Aorta (tissue), 5 donors: ENCODE results near the gene MYBPC3. TPM values are rescaled to one million over a fixed set of nuclear protein-coding genes. Genes with fewer than 3 reads are reported as not detected.

Source experiments
- ATAC-seq: fragments of 200-7000 bp; cut with Tn5 transposase; one replicate; pipeline ENCODE4 v1.9.1; 2022; ENCODE audit warnings: moderate library complexity; ENCODE audit not compliant: low FRiP score
- DNase-seq, 2 donors: peaks; one replicate each; pipeline ENCODE4 v3.0.0-alpha.2; 2020
- H3K27ac ChIP-seq, 2 donors: one replicate each; pipeline ENCODE4 v1.5.1; 2013; ENCODE audit warnings: low read length in 2 of 2, mild to moderate bottlenecking in 2 of 2, moderate library complexity in 2 of 2, control low read depth in 1 of 2, inconsistent platforms in 1 of 2, low read depth in 1 of 2
- H3K27me3 ChIP-seq, 2 donors: one replicate each; pipeline ENCODE4 v1.6.1; 2013; ENCODE audit warnings: control low read depth in 1 of 2, low read length in 1 of 2, mild to moderate bottlenecking in 1 of 2, moderate library complexity in 1 of 2; ENCODE audit not compliant: insufficient read depth in 2 of 2, control insufficient read depth in 1 of 2
- H3K36me3 ChIP-seq, 2 donors: one replicate each; pipeline ENCODE4 v1.6.1; 2013; ENCODE audit warnings: control low read depth in 1 of 2, low read length in 1 of 2, mild to moderate bottlenecking in 1 of 2; ENCODE audit not compliant: insufficient read depth in 2 of 2, control insufficient read depth in 1 of 2
- H3K4me1 ChIP-seq, 2 donors: one replicate each; pipeline ENCODE4 v1.6.1; 2013; ENCODE audit warnings: low read length in 2 of 2, control low read depth in 1 of 2, mild to moderate bottlenecking in 1 of 2, moderate library complexity in 1 of 2; ENCODE audit not compliant: insufficient read depth in 2 of 2, control insufficient read depth in 1 of 2
- H3K4me3 ChIP-seq, 2 donors: one replicate each; pipeline ENCODE4 v1.5.1; 2013; ENCODE audit warnings: low read length in 2 of 2, control low read depth in 1 of 2, mild to moderate bottlenecking in 1 of 2
- H3K9me3 ChIP-seq: one replicate; pipeline ENCODE4 v1.6.1; 2013; ENCODE audit warnings: mild to moderate bottlenecking, low read length; ENCODE audit not compliant: control insufficient read depth
- WGBS, 2 donors: extraction: QIAGEN DNeasy Blood & Tissue Kit; methylation state at CpG; one replicate each; pipeline ENCODE4 v1.1.7; 2013; 5-methylcytosine and 5-hydroxymethylcytosine counted together
- intact Hi-C, 2 donors: fragments of 100-400 bp; cut with DNase I; formaldehyde crosslinking; loops; one replicate each; pipeline versions ENCODE4 v1.14.2 to v1.15.0; 2022
- polyA plus RNA-seq, 2 donors: library from polyadenylated mRNA; stranded (reverse); fragments of 200-250 nt; gene quantifications; one replicate each; pipeline ENCODE4 v1.2.3, GENCODE V29; 2013
- total RNA-seq, 2 donors: library from RNA; stranded (reverse); fragmentation: NEBNext Ultra II Directional; extraction: Animal tissue kit (Norgen Biotek cat#: 25700); gene quantifications; one replicate each; pipeline ENCODE4 v1.2.1, GENCODE V29; 2021
- donor health status: healthy with polysubstance abuse.
- donor health status: Bipolar disorder and iron deficiency.
- donor health status: DM: no; HTN: no; CAD: no.
- donor health status: DM: no; HTN: no; CAD: no.
- donor health status: DM: yes; HTN: yes; CAD: no.

MYBPC3 gene
- total and polyA plus RNA-seq, 4 donors: 0.03 to 1.9 (median 0.29) TPM

DNA sequence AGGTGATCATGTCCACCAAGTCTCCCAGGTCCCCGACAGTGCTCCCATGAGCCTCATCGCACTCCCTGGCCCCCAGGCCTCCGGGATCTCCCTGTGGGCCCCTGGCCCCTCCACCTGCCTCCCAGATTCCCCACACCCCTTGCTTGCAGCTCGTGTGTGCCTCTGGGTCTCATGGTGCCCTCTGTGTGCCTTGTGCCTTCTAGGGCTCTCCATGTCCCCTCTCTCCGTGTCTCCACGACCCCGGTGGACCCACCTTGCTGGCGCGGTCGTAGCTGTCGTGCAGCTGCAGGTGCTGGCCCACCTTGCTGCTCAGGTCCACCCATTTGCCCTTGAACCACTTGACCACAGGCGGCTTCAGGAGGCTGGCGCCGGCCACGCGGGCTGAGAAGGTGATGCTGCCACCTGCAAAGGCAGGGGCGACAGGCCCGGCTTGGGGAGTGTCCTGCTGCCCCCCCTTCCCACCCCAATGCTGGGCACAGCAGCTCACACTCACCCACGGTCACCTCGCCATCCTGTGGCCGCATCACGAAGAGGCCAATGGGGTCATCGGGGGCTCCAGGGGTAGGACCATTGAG is 2.9 kb downstream of the MYBPC3 start:
- DNase-seq: no peak
- H3K4me1 ChIP-seq: no peaks in the 10 kb centered on the region
- whole genome bisulfite sequencing, 2 donors: 94 to 95% methylated on average over 22 to 23 of the region's 23 CpGs
- ATAC-seq: no peak
- H3K27ac ChIP-seq: no peak overlapping the region
- intact Hi-C loops: loop anchor here (10.0 kb wide), 2 partner anchors 95 to 465 kb away; partner anchors contain the start of gene NR1H3 (in 1 of the 2)
- H3K36me3 ChIP-seq: no peaks in the 10 kb centered on the region
- H3K4me3 ChIP-seq: no peak overlapping the region
- H3K27me3 ChIP-seq: no peaks in the 10 kb centered on the region
- H3K9me3 ChIP-seq: no peaks in the 10 kb centered on the region

DNA sequence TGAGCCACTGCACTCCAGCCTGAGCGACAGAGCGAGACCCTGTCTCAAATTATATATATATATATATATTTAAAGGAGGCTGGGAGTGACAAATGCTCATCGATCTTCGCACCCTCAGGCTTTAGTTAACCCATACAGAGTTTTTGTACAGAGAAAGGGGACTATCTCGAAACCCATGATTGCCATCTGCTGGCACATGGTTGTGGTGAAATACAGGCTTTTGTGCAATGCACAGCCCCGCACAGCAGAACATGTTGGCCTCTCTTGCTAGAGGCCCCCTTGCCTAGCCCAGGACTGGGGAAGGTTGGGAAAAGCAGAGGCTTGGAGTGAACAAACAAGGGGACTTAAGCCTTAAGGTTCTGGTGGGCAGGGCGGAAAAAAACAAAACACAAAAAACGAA is 3.6 kb downstream of the MYBPC3 start:
- ATAC-seq (no peak), DNase-seq (no peak)
- Histone ChIP-seq H3K27ac (no peak overlapping the region), H3K27me3 (no peaks in the 10 kb centered on the region), H3K36me3 (no peaks in the 10 kb centered on the region), H3K4me1 (no peaks in the 10 kb centered on the region), H3K4me3 (no peak overlapping the region), H3K9me3 (no peaks in the 10 kb centered on the region)
- WGBS, 2 donors: 84 to 85% methylated on average over 8 of the region's 8 CpGs
- intact Hi-C loops: no loop called here

DNA sequence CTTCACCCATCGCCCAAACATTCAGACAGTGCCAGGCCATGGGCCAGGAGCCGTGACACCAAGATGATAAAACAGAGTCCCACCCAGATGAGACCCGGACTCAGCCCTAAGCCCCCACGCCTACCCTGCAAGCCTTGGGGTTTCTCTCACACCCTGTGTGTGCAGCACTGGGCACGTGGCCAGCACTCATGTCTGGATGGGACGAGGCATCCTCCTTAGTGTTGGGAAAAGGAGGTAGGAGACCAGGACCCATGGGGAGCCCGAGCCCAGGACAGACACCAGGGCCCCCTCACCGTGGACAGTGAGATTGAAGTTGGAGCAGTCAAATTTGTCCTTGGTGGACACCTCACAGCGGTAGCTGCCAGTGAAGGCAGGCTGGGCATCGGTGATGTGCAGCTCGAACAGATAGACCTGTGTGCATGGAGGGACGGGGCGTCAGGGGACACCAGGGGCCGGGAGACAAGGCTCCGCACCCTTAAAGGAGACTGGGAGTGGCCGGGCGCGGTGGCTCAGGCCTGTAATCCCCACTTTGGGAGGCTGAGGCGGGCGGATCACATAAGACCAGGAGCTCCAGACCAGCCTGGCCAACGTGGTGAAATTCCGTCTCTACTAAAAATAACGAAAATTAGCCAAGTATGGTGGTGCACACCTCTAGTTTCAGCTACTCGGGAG is 4.2 kb downstream of the MYBPC3 start:
- Histone ChIP-seq H3K9me3 (no peaks in the 10 kb centered on the region), H3K27ac (no peak overlapping the region), H3K27me3 (no peaks in the 10 kb centered on the region), H3K4me3 (no peak overlapping the region), H3K36me3 (no peaks in the 10 kb centered on the region), H3K4me1 (no peaks in the 10 kb centered on the region)
- ATAC-seq: no peak
- WGBS, 2 donors: 84 to 88% methylated on average over 23 to 24 of the region's 24 CpGs
- DNase-seq: no peak
- intact Hi-C loops: no loop called here

DNA sequence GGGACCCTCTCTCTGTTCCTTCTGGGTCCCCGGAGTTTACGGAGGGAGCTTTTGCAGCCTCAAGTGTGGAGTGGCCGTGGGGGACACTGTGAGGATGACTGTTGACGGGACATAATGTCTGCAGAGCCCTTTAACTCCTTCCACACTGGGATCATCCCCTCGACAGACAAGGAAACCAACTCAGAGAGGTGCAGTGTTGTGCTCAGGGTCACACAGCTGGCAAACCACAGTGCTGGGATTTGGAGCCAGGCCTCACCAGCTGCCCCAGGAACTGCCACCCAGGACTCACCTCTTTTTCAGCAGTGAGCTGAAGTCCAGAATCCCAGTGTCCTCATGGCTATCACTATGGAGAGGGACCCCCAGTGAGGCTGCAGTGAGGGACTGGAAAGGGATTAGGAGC is 5.4 kb downstream of the MYBPC3 start:
- Histone ChIP-seq H3K9me3 (no peaks in the 10 kb centered on the region), H3K36me3 (no peaks in the 10 kb centered on the region), H3K27me3 (no peaks in the 10 kb centered on the region), H3K4me1 (no peaks in the 10 kb centered on the region), H3K4me3 (no peak overlapping the region), H3K27ac (no peak overlapping the region)
- no peak for ATAC-seq
- WGBS, 2 donors: 80% methylated on average over 5 of the region's 5 CpGs
- no peak for DNase-seq
- intact Hi-C loops: no loop called here

DNA sequence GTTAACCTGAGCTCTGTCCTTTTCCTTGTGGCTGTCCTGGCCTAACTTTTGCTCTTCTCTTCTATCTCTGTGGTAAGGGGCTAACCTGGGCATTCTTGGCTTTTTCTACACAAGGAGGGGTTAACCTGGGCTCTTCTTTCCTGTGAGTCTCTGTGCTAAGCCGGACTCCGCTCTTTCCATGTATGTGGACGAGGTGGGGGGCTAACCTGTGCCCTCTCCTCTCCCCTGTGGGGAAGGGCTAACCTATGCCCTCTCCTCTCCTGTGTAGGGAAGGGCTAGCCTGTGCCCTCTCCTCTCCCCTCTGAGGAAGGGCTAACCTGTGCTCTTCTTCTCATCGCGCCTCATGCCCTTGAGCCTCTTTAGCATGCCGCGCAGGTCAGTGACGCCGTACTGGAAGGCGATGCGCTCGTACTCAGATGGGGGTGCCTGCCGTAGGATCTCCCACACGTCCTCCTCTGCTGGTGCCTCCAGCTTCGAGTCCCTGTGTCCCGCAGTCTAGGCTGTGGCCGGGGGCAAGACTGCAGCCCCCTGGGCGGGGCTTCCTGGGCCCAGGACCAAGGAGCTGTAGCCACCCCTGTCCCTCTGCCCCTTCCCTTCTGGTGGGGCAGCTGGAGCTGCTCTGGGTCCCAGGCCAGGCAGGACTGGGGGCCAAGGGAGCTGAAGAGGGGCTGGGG is 6.5 kb downstream of the MYBPC3 start:
- intact Hi-C loops: no loop called here
- Histone ChIP-seq H3K9me3 (no peaks in the 10 kb centered on the region), H3K27me3 (no peaks in the 10 kb centered on the region), H3K4me1 (no peaks in the 10 kb centered on the region), H3K27ac (no peak overlapping the region), H3K4me3 (no peak overlapping the region), H3K36me3 (no peaks in the 10 kb centered on the region)
- ATAC-seq (no peak), DNase-seq (peak in 1 of 2 donors; percentile 14)
- 85 to 86% methylated on average over 18 of the region's 18 CpGs for WGBS, 2 donors

DNA sequence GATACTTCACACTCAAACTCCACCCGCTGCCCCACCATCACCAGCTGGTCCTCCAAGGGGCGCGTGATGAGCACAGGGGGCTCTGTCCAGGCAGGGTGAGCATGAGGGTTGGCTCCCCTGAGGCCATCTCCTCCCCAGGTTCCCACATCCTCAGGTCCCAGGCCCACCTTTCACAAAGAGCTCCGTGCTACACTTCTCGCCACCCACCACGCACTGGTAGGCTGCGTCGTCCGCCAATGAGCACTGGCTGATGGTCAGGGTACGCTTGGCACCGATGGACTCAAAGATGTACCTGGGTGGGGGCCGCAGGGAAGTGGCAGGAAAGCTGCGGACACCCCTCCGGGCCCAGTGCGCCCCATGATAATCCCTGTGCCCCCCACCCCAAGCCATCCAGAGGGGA is 9.6 kb downstream of the MYBPC3 start:
- Histone ChIP-seq H3K27ac (no peak overlapping the region), H3K4me1 (no peaks in the 10 kb centered on the region), H3K27me3 (no peaks in the 10 kb centered on the region), H3K9me3 (no peaks in the 10 kb centered on the region), H3K4me3 (no peak overlapping the region), H3K36me3 (no peaks in the 10 kb centered on the region)
- DNase-seq: peak in 1 of 2 donors; percentile 17
- 96% methylated on average over 15 of the region's 15 CpGs for WGBS, 2 donors
- intact Hi-C loops: no loop called here
- ATAC-seq: no peak

DNA sequence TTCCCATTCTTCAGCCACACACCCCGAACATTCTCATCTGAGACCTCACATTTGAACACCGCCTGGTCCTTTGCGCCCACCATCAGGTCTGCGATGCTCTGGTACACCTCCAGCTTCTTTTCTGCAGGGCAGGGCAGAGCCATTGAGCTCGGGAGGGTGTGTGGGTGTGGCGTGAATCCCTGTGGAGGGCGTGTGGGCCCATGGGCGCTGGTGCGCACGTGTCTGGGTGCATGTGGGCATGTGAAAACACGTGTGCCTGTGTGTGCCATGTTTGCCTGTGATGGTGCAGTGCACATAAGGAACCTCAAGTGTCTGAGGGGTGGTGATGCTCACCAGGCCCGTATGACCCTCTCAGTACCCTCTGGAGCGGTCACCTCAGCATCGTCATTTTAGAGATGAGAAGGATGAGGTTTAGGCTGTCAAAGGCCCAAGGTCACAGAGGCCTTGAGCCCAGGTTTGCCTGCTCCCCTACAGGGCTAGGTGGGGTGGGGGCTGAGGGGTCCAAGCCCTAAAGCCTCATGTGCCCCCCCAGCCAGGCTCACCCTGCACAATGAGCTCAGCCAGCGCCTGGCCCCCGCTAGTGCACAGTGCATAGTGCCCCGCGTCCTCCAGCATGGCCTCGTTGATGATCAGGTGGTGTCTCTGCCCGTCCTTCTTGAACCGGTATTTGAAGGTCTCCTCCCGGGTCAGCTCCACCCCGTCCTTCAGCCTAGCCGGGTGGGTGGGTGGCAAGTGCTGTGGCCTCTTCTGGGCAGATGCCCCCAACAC is 10.3 kb downstream of the MYBPC3 start:
- Histone ChIP-seq H3K36me3 (no peaks in the 10 kb centered on the region), H3K27ac (no peak overlapping the region), H3K4me3 (no peak overlapping the region), H3K4me1 (no peaks in the 10 kb centered on the region), H3K9me3 (no peaks in the 10 kb centered on the region), H3K27me3 (no peaks in the 10 kb centered on the region)
- DNase-seq: peak in 1 of 2 donors; percentile 35
- intact Hi-C loops: no loop called here
- WGBS, 2 donors: 90 to 92% methylated on average over 24 of the region's 24 CpGs
- no peak for ATAC-seq

DNA sequence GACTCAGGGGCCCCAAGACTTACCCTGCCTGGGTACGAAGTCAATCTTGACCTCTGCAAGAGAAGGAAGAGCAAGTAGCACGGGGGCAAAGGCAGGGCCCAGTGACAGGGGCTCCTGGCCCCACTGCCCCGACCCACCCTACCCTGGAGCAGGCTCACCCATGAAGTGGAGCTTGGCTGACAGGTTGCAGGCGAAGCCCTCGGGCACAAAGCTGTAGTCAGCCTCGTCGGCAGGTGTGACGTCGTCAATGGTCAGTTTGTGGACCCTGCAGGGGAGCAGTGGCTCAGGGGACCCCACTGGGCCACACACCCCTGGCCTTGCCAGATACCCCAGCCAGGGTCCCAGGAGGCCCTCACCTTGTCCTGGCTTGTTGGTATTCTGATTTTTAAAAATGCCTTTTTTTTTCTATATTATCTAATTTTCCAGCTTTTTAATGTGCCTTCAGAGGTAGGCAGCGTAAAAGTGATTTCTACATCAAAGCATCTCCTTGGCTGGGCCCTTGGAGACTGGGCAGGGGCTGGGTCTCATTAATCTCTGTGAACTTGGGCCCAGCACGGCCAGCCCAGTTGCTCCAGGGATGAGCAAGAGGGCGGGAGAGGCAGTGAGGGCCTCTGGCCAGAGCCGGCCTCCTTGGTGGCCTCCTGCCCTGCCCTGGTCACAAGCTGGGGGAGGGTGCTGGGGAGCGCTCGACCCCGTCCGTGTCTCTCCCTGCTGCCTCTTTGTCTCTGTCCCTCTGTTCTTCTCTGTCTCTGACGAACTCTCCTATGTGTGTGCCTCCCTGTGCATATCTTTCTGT is 11.3 kb downstream of the MYBPC3 start:
- no peaks in the 10 kb centered on the region for H3K36me3 ChIP-seq
- H3K4me3 ChIP-seq: no peak overlapping the region
- H3K27ac ChIP-seq: no peak overlapping the region
- 73 to 77% methylated on average over 18 of the region's 18 CpGs for WGBS, 2 donors
- intact Hi-C loops: no loop called here
- DNase-seq (peak in 1 of 2 donors; percentile 41), ATAC-seq (peak; percentile 13)
- H3K27me3 ChIP-seq: no peaks in the 10 kb centered on the region
- no peaks in the 10 kb centered on the region for H3K9me3 ChIP-seq
- H3K4me1 ChIP-seq: no peaks in the 10 kb centered on the region
